Stimulated activated CD8-positive, alpha-beta memory T cell treated with anti-CD3 and anti-CD28 coated beads, Interleukin-12 subunit alpha, Interleukin-12 subunit beta, amount 100 ng/mL, for 4 hours (primary cell): ENCODE measurements around the gene ZMIZ1.

ENCODE experiments used
- DNase-seq: peaks from one replicate; pipeline ENCODE4 v3.0.0-alpha.2; 2020; ENCODE audit warnings: low read depth

Gene ZMIZ1

DNA sequence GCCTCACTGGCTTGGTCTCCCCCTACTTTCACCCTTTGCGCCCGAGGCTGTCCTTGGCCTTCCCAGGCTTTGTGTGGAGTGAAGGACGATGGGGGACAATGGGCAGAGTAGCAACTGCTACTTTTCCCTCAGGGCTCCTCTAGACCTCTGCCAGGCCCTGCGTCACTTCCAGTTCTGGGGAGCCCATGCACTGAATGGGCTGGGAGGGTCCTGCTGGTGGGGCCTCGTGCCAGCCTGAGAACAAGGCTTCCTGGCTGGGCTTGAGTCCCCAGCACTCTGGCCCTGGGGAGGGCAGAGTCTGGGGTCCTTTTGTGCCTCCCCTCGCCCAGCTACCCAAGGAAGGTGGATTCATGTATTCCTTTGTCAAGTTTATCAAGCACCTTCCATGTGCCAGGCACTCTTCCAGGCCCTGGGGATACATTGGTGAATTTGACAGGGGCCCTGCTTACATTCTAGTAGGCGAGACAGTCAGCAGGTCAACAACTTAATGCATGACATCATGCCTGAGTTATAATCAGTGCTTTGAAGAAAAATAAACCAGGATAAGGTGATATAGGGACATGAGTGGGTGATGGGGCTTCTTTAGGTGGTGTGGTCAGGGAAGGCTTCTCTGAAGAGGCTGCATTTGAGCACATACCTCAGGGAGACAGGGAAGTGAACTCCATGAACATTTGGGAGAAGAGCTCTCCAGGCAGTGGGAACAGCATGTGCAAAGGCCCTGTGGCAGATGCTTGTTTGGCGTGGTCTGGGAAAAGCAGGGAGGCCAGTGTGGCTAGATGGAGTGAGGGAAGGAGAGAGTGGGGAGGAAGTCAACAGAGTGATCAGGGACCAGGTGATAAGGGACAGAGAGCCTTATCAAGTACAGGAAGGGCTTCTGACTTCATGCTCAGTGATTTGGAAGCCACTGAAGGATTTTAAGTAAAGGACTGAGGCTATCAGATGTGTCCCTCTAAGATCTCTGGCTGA is 14.1 kb downstream of the ZMIZ1 start:
- no peak for DNase-seq

DNA sequence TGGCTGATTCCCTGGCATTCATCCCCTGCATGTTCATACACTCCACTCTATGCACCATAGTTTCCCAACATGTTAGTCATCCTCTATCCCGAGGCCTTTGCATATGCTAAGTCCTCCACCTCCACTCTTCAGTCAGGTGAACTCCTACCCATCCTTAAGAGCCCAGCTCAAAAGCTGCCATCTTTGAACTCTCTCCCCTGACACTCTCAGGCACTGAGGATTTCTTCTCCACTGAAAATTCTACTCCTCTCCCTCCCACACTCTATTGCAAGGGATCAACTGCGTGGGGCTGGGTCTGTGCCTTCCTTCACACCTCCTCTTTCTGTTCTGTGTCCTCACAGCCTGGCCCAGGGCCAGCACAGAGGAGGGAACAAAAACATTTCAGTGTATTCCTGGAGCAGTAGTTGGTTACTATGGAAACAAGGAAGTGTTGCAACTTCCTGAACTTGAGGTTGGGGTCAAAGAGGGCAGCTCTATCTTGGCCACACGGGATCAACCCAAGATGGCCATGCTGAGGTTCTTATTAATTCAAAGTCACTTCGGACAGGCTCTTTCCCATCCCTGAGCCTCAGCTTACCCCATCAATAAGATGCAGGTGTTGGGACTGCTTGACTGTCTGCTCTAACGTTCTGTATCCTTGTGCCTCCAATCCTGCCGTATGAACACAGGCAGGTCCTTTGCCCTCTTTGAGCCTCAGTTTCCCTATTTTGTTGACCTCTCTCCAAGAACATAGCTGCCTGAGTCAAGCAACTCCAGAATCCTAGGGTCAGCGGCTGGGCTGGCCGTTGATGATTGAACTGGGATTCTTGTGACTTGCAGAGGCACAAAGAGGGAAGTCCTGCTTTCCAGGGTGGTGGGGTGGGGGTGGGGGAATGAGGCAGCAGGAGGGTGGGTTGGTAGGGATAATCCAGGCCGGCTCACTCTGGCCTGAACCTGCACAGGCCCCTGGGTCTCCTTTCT is 15.5 kb downstream of the ZMIZ1 start:
- no peak for DNase-seq

GRCh38 chr10:79084972-79085597 is 16.3 kb downstream of the ZMIZ1 start:
- no peak for DNase-seq

GRCh38 chr10:79086822-79087221 is 18.1 kb downstream of the ZMIZ1 start:
- no peak for DNase-seq

DNA sequence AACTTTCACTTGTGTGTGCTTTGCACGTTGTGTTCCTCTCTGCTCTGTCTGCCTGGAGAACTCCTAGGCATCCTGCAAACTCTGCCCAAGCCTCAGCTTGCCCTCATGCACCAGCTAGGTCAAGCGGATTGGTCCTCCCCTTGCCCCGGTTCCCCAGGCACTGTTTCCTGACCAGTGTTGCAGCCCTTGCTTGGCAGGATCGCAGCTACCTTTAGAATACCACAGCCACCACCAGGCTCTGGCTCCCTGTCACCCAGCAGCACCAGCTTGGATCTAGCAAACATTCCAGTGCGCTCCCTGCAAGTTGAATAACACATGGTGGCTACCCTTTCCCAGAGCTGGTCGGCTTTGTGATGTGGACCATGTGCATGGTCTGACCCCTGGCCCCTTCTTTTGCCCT is 19.0 kb downstream of the ZMIZ1 start:
- no peak for DNase-seq

DNA sequence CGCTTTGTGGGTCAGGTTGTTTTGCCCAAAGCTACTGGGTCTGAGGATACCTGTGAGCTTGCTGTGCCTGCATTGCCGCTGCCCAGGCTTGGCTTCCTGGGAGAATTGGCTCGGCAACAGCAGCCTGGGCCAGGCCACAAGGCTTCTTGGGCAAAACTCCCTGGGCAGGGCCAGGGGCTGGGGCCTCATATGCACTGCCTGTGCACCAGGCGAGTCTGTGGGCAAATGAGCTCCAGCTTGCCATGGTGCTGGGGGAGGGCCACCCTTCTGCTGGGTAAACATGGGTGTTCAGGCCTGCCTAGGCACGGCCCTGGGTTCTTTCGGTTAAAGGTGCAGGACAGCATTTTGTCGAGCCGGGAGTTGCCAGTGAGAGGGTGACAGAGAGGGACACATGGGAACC is 19.4 kb downstream of the ZMIZ1 start:
- no peak for DNase-seq

GRCh38 chr10:79088613-79089355 is 20.0 kb downstream of the ZMIZ1 start:
- DNase-seq, result no peak

- DNase-seq, result no peak
Measured at GRCh38 chr10:79089632-79090031, 20.9 kb downstream of the ZMIZ1 start.

GRCh38 chr10:79090134-79090803 is 21.5 kb downstream of the ZMIZ1 start:
- DNase-seq, result no peak

GRCh38 chr10:79092292-79092896 is 23.6 kb downstream of the ZMIZ1 start:
- no peak for DNase-seq

DNA sequence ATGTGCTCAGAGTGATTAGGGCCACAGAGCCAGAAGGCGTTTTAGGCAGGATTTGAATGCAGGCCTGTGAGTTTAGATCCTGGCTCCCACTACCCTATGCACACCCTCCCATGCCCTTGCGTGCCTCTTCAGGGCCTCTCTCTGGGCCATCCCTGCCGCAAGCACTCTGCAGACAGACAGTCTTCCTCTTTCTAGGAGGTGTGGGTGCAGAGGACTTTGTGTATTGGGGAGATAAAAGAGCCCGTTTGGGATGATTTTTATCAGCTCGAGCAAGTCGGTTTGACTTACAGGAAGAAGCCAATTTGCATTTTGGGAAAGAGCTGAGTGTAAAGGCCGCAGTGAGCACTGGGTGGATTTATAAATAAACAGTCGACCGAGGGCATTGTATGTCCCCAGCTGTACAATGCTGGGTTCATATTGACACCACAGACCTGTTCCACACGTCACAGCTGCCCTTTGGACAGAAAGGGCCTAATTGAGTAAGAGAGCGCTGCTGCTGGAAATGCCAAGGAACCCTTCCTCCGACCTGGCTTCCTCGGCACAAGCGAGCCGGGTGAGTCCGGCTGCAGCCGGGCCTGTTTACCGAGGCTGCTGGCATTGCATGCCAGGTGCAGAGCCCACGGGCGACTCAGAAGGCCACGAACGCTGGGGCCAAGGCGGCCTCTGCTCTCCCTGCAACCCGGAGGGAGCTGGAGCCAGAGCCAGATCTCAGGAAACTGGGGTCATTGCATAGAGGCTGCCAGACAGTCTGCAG is 25.1 kb downstream of the ZMIZ1 start:
- no peak for DNase-seq

DNA sequence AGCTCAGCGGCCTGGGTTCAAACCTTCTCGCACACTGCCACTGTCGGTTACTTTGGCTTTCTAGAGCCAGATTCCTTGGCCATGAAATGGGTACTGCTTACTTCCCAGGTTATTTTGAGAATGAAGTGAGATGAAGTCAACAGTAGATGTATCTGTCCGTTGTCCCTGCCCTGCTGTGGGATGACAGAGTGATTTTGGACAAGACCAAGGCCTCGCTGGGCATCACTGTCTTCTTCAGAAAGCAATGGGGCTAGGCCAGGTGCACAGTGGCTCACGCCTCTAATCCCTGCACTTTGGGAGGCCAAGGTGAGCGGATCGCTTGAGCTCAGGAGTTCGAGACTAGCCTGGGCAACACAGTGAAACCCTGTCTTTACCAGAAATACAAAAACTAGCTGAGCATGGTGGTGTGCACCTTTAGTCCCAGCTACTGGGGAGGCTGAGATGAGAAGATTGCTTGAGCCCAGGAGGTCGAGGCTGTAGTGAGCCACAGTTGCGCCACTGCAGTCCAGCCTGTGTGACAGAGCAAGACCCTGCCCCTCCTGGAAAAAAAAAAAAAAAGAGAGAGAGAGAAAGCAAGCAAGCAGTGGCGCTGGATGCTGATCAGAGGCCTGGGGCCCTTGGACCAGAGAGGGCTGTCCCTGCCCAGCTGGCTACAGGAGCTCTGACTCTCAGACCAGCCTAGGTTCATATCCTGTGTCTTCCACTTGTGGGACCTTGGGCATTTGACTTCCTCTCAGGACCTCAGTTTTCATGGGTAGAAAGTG is 25.8 kb downstream of the ZMIZ1 start:
- no peak for DNase-seq

GRCh38 chr10:79095316-79095715 is 26.6 kb downstream of the ZMIZ1 start:
- no peak for DNase-seq

GRCh38 chr10:79096514-79096913 is 27.7 kb downstream of the ZMIZ1 start:
- DNase-seq, result no peak

DNA sequence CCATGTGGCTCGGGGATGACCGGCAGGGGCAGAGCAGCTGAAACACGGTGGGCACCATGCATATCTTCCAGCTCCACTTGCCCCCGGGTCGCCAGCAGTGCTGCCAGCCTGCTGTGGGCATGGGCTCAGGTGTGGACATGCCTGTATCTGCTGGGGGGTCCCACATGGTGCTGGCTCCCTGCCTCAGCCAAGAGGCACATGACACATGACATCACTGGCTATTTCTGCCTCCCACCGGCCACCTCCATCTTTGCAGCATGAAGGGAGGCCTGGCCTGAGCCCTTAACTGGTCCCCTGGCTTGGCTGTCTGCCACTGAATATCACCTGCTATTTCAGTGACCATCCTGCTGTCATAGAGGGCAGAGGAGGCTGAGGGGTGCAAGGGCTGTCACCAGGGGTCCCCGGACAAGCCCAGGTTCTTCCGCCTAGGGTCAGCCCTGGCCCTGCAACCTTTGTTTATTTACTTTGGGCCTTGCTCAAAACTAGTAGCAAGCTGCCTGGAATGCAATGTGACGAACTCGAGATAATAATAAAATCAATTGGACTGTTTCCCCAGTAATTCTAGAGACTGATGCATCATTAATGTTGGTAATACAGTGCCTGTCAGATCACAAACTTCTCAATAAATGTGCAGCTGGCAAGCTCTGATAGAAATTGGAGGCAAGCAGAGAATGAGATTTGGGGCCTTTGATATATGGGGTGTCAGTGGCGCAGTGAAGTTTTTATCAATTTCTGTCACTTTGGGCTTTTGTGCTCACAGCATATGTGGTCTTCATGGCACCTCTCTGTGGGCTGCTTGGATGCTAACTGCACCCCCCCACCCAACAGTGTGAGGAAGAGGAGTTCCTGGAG is 28.5 kb downstream of the ZMIZ1 start:
- DNase-seq, result no peak

DNA sequence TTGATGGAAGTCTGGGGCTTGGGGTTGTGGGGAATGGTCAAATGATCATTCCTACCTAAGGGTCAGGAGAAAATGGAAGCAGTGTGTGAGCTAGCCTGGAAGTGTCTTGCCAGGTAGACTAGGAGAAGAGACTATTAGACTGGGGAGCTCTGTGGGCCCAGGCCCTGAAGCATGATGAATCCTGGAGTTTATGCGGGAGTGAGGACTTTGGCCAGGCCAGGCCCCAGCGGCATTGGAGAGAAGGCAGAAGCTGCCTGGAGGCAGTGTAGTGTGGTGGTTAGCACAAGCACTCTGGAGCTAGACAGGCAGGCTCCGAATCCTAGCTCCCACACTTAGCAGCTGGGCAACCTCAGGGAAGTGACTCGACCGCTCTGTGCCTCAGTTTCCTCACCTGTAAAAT is 29.3 kb downstream of the ZMIZ1 start:
- no peak for DNase-seq

DNA sequence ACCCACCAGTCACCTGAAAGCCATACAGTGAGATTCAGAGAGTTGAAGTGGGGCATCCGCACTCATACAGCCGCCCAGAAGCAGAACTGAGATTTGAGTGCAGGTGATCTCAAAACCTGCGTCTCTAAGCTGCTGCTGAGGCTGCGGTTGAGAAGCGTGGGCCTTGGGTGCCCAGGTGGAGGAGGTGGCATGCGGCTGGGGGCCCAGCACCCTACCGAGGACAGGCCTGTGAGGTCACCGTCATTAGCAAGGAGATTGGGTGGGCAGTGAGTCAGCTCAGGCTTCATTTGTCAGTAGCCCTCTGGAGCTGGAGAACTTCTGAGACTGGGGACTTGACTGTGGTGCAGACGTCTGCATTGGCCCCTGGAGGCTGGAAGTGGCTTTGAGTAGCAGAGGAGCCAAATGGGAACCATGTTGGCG is 29.8 kb downstream of the ZMIZ1 start:
- DNase-seq, result no peak

GRCh38 chr10:79099898-79100448 is 31.2 kb downstream of the ZMIZ1 start:
- no peak for DNase-seq
